Kidney glomerular epithelial cell (primary cell): ENCODE results near the gene SHROOM2.
"Not testable (repeated sequence)": the region's sequence is repeated elsewhere in the genome, so short reads cannot be mapped to it uniquely, and the experiment has no call there.

Experiments used
- DNase-seq: peaks from one replicate; lab custom pipeline; 2025; lab: John Stamatoyannopoulos, UW

SHROOM2 gene, protein sequence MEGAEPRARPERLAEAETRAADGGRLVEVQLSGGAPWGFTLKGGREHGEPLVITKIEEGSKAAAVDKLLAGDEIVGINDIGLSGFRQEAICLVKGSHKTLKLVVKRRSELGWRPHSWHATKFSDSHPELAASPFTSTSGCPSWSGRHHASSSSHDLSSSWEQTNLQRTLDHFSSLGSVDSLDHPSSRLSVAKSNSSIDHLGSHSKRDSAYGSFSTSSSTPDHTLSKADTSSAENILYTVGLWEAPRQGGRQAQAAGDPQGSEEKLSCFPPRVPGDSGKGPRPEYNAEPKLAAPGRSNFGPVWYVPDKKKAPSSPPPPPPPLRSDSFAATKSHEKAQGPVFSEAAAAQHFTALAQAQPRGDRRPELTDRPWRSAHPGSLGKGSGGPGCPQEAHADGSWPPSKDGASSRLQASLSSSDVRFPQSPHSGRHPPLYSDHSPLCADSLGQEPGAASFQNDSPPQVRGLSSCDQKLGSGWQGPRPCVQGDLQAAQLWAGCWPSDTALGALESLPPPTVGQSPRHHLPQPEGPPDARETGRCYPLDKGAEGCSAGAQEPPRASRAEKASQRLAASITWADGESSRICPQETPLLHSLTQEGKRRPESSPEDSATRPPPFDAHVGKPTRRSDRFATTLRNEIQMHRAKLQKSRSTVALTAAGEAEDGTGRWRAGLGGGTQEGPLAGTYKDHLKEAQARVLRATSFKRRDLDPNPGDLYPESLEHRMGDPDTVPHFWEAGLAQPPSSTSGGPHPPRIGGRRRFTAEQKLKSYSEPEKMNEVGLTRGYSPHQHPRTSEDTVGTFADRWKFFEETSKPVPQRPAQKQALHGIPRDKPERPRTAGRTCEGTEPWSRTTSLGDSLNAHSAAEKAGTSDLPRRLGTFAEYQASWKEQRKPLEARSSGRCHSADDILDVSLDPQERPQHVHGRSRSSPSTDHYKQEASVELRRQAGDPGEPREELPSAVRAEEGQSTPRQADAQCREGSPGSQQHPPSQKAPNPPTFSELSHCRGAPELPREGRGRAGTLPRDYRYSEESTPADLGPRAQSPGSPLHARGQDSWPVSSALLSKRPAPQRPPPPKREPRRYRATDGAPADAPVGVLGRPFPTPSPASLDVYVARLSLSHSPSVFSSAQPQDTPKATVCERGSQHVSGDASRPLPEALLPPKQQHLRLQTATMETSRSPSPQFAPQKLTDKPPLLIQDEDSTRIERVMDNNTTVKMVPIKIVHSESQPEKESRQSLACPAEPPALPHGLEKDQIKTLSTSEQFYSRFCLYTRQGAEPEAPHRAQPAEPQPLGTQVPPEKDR (N-terminal part only)

DNA sequence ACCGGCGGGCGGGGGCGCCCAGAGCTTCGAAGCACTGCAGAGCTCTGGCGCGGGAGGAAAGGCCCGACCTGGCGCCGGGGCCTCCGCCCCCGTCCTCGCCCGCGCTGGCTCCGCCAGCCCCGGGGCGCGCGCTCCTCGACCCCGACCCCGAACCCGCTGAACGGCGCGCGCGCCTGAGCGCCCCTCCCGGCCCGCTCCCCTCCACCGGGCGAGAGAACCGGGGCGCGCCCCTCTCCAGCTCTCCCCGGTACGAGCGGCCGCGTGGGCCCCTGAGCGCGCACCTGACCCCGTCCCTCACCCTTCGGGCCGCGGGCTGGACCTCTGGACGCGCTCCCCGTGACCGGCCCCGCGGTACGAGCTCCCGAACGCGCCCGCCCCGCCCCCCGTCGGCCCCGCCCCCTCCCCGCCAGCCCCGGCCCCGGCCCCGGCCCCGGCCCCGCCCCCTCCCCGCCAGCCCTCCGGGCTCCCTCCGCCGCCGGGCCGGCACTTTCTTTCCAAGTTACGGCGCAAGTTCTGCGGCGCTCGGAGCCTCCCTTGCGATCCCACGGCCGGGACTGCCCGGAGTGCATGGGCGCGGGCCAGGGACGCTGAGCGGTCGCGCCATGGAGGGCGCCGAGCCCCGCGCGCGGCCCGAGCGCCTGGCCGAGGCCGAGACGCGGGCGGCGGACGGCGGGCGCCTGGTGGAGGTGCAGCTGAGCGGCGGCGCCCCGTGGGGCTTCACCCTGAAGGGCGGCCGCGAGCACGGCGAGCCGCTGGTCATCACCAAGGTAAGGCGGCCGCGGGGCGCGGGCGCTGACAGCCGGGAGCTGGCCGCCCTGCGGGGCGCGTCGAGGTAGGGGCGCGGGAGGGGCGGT lies at the start of gene SHROOM2:
Gene SHROOM2, plus strand, starts transcription at position 486 of the 854 bp plus-strand sequence. Its CDS starts 117 bp downstream, at position 603.
- no peak for DNase-seq

DNA sequence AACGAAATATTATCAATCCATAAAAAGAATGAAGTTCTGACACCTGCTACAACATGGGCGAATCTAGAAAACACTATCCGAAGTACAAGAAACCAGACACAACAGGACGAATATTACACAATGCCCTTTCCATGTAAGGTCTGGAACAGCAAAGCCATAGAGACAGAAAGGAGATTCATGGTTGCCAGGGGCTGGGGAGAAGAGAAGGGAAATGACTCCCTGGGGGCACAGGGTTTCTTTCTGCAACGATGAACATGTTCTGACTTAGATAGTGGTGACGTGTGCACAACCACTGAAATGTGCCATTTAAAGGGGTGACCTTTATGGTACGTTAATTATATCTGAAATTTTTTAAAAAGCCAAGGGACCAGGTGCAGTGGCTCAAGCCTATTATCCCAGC lies 48.9 kb upstream of the SHROOM2 start:
- no peak for DNase-seq

DNA sequence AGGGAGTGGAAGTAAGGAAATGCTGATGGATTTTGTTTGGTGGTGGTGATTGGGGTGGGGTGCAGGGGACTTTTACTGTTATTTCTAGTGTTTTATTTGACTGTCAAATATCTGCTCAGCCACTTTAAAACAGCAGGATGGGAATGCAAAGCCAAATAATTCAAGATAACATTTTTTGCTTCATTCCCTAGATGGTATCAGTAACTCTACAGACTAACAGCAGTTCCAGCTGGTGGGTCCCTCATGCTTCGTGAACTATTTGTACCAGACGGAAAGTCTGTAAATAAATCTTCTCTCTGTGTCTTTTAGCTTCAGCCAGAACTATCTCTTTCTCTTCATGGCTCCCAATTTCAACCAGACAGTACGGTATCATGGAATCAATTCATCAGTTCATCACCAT lies 48.1 kb upstream of the SHROOM2 start:
- DNase-seq, result no peak

DNA sequence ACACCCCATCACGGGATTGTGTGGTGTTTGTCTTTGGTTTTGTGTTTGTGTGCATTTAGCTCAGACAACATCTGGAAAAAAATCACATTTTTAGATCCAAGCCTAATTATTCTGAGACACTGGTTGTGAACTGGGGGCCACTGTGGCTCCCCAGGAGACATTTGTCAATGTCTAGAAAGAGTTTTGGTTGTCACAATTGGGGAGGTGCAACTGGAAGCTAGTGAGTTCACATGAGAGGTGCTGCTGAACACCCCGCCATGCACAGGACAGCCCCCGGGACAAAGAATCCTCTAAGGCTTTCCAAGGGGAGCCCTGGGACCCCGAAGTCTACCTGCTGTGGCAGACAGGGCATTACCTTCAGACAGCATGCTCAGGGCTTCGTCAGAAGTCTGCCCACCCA lies 47.1 kb upstream of the SHROOM2 start:
- no peak for DNase-seq

DNA sequence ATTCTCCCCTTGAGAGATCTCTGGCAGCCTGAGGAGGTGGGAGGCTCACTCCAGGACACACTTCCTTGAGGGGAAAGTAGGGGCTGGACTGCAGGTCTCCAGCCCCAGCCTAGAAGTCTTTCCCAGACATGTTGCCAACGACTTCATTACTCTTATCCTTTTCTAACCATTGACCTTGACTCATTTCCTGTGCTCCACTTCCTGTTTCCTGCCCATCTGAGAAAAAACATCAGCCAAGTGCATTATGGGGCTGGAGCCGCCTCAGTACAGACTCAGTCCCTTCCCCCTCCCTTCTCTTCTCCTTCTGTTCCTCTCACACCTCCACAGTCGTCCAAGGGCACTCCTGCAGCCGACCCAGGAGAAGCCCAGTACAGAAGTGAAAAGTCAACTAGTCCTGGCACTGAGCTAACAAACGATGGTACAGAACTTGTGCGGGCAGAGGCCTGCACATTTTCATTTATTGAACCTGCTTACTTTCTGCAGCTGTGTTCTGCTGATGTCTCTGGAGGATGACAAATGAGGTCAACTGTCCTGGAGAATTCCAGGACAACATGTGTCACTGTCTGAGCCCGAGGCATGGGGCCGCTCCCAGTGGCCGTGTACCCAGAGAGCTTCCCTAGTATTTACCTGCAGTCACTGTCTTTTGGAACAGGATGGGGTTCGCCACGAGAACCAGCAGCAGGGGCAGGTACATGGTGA lies 40.7 kb upstream of the SHROOM2 start:
- no peak for DNase-seq

DNA sequence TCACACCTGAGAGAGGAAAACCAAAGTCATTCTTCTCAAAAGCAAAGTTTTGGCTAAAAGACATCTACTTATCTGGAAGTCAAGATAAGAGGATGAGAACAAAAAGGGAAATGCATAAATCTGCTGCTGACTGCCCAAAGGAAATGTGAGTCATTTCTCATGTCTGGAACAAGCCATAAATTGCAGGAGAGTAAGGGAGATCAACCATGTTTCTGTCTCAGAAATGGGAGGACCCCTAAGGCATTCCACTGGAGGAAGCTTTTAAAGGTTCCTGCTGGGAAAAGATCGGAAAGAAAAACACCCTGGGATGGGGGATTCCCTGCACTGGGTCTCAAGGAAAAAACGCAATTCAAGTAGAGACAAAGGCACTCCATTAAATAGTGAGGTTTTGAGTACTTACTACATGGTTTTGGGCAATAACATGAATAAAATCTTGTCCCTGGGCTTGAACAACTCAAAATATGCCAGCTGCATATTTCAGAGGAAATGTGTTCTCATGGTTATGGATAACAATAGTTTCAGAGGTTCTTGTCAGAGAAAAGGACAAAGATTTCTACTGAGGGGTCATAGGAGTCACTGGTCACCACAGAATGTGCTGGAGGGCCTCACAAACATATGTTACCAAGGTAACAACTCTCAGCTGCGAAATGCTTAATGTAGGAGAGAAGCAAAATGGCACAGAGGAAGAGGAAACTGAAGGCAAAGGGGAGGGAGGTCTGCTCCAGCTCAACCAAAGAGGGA lies 39.9 kb upstream of the SHROOM2 start:
- peak; percentile 15 for DNase-seq

DNA sequence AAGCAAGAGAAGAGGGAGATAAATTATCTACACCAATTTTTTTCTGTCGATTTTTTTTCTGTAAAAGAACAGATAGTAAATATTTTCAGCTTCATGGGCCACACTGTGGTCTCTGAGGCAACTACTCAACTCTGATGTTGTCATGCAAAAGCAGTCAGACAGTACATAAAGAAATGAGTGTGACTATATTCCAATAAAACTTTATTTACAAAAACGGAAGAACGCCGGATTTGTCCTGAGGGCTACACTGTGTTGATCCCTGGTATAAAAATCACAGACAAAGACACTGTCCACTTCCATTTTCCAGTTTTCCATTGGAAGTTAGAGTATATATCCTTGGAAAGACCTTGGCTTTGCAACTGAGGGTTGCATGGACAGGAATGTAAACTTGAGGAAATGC lies 38.6 kb upstream of the SHROOM2 start:
- no peak for DNase-seq

DNA sequence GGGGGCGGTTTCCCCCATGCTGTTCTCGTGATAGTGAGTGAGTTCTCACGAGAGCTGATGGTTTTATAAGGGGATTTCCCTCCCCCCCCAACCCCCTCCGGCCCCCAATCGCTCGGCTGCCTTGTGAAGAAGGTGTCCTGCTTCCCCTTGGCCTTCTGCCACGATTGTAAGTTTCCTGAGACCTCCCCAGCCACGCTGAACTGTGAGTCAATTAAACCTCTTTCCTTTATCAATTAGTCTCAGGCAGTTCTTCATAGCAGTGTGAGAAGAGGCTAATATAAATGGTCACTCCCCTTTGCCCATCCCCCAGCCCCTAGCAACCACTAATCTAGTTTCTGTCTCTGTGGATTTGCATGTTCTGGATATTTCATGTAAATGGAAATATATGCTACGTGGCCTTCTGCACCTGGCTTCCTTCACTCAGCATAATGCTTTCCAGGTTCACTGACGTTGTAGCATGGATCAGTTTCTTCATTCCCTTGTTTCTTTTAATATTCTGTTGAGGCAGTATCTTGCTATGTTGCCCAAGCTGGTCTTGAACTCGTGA lies 37.0 kb upstream of the SHROOM2 start:
- DNase-seq, result no peak

DNA sequence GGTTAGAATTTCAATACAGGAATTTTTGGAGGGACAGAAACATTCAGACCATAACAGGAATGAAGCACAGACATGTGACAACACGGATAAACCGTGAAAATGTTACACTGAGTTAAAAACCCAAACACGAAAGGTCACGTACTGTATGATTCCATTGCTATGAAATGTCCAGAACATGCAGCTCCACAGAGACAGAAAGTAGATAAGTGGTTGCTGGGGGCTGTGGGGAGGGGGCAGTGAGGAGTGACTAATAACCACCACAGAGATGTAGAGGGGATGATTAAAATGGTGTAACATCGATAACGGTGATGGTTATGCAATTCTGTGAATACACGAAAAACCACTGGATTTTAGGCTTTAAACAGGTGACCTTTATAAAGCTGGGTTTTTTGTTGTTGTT lies 28.9 kb upstream of the SHROOM2 start:
- no peak for DNase-seq

DNA sequence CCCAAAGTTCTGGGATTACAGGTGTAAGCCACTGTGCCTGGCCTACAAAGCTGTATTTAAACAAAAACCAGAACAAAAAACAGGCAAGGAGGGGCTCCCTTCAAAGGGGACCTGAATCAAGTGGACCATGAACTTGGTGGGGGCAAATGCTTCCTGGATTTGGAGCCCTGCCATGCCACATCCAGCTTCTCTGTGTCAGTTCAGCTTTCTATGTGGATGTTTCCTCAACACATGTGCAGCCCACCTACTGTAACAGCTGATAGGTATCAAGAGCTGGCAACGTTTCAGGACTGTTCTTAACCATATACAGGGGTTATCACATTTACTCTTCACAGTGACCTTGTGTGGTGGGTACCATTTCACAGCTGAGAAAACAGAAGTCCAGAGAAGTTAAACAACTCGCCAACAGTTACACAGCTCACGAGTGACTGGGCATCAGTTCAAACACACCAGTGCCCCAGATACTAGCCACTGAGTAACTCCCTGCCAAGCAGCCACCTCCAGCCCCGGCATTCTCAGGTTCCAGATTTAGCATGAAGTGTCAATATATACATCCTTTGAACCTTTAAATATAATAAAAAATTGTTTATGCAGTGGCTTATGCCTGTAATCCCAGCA lies 28.1 kb upstream of the SHROOM2 start:
- no peak for DNase-seq

DNA sequence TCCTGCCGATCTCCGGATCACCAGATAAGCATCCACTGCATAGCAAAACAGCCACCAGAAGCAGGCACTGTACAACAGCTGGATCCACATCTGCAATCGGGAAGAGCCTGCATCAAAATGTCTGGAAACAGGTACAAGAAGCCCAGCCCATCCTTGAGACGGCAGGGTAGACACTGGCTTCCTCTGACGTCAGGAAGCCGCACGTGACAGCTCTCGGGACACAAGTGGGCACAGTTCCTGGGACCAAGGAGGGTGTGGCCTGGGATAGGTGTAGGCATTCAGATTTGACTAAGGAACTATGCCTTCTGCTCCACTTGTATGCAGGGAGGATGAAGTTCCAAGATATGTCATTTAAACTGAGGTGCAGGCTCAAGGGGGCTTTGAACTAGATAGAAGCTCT lies 26.9 kb upstream of the SHROOM2 start:
- no peak for DNase-seq

DNA sequence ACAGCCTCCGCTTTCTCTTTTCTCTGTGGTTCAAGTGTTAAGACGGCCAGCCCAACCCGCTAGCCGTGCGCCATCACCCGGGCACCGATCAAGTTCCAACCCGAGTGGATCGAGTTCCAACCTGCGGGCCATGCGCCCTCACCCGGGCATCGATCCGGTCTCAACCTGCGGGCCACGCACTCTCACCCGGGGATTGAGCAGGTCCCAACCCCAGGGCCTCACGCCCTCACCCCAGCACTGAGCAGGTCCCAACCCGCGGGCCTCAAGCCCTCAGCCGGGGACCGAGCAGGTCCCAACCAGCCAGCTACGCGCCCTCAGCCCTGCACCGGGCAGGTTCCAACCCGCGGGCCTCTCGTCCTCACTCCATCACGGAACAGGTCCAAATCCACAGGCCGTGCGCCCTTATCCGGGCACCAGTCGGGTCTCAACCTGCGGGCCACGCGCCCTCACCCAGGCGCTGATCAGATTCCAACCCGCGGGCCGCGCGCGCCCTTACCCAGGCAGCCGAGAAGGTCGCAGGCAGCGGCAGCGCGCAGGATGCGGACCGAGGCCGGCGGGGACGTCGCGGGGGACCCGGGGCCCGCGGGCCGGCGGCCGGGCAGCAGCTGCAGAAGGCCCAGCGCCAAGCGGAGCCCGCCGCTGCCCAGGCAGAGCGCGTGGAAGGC lies 21.0 kb upstream of the SHROOM2 start:
- DNase-seq, result no peak

DNA sequence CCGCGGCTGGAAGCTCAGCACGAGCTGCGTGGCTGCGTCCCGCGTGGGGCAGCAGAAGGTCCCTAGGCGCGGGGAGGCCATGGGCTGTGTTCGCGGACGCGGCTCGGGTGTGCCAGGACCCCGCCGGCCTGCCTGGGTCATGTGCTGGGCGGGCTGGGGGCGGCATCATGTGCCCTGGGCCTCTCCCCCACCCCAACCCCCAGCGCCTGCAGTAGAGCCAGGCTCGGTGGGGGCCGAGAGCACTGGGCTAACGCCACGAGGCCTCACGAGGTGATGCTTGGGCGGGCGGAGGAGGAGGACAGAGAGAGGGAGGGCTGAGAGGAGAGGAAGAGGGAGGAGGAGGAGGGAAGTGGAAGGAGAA lies 20.5 kb upstream of the SHROOM2 start, which contains the start of gene GPR143:
Gene GPR143, minus strand, starts transcription at position 111 of the 361 bp plus-strand sequence. Its CDS starts 30 bp downstream, at position 81.
- DNase-seq, result no peak

DNA sequence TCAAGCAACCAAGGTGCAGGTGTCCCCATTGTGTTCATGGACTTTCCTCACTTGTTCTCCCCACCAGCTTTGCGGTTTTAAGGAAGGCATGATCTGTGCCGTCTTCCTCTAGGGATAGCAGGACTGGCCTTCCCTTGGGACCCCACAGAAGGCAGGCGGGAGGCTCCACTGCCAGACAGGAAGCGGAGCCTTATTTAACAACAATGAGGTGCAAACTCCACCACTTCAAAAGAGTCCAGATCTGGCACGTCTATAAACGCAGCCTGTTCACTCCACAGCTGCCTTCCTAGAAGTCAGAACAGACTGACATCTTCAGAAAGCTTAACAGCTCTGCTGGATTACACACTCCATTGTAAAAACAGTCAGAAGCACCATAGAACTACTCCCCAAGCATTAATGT lies 18.9 kb upstream of the SHROOM2 start:
- no peak for DNase-seq

DNA sequence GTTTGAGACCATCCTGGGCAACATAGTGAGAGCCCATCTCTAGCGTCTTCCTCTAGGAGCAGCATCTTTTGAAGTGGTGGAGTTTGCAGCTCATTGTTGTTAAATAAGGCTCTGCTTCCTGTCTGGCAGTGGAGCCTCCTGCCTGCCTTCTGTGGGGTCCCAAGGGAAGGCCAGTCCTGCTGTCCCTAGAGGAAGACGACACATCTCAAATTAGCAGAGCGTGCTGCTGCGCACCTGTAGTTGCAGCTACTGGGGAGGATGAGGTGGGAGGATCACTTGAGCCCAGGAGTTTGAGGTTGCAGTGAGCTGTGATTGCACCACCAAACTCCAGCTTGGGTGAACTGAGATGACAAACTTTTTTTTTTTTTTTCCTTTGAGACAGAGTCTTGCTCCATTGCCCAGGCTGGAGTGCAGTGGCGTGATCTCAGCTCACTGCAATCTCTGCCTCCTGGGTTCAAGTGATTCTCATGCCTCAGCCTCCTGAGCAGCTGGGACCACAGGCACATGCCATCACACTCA lies 17.8 kb upstream of the SHROOM2 start:
- not testable (repeated sequence) for DNase-seq

DNA sequence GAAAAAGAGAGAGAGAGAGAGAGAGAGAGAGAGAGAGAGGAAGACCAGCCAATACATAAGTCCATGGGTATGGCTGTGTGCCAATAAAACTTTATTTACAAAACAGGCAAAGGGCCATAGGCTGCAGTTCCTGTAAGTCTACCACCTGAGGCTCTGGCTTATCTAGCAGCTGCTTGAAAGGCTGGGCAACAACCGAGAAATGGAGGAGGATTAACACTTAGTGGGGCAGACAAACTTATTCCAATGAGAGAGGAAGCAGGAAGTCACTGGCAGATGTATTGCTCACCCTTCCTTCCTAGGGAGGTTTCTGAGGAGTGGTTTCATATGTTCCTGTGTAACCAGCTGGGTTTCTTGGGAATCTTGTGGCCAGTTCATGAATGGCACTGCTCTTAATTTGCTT lies 15.9 kb upstream of the SHROOM2 start:
- DNase-seq, result no peak

DNA sequence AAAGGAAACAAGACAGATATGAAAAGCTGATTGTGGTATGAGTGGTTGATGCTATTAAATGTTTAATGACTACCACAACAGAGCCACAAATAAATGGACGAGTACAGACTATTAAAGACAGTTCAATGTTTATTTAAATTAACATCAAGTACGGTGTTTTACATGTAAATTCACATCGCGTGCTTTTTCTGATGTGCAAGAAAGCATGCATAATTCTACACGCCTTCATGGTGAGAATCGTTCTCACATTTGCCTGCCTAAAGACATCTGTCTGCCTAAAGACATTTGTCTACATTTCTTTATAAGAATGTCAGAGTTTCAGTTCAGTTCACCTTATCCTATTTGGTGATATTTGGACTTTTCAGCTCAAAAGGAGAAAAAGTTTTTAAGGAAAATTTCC lies 13.3 kb upstream of the SHROOM2 start:
- no peak for DNase-seq

DNA sequence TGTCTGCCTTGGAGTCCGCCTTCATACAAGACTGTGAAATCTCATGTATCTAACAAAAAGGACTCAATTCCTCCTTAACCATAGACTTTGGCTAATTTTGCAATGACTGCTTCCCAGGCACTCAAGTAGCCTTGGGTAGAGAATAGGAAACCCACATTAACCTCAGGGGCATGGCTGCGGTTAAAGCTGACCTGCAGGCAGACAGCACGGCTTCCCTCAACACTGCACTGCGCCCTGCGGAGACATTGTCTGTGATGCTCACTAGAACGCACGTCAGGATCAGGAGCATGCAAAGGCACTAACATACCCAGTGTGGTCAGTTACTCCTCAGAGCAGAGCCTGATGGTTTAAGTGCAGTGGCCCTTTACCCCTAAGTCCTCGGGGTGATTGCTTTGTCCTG lies 10.3 kb upstream of the SHROOM2 start:
- DNase-seq, result no peak
